NCI-H2171 treated with DMSO at 0.1 percent for 48 hours (cell line): ENCODE results near the gene ZNF521.

ENCODE experiments used
- DNase-seq: peaks from one replicate; lab custom pipeline; 2025; lab: John Stamatoyannopoulos, UW

The ZNF521 gene

DNA sequence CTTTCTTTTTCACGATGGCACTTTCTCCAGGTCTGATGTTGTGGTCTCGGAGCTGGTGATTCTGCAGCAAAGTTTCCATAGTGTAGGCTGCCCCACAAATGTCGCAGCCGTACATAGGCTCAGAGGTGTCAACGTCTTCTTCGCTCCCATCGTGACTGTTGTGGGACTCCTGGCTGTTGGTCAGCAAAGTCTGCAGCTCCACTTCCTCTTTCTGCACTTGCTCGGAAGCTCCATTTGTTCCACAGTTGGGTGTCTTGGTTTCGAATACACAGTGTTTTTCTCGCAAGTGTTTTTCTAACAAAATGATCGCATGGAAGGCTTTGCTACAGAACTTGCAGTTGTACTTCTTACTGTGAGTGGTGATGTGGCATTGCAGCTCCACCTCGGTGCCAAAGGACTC, 126.8 kb downstream of the ZNF521 start:
- no peak for DNase-seq

GRCh38 chr18:25223899-25224886, 127.8 kb downstream of the ZNF521 start:
- DNase-seq, result peak; percentile 85

- peak; percentile 29 for DNase-seq
Observed at GRCh38 chr18:25223211-25223610, 128.8 kb downstream of the ZNF521 start.

DNA sequence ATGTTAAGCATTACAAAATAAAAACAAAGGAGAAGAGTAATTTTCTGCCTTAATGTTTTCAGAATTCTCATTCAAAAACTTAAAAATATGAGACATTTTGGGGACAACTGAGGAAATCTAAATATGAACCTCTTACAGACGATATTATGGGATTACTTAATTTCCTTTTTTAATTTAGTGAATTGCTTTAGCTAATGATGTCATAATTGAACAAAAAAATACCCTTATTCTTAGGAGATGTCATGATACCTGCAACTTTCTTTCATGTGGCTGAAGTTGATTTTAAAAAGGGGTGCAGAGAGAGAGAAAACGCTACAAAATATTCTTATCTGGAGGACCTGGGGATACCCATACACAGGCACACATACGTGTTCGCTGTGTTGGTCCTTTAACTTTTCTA, 129.3 kb downstream of the ZNF521 start:
- no peak for DNase-seq

GRCh38 chr18:25210622-25211021, 141.3 kb downstream of the ZNF521 start:
- no peak for DNase-seq

DNA sequence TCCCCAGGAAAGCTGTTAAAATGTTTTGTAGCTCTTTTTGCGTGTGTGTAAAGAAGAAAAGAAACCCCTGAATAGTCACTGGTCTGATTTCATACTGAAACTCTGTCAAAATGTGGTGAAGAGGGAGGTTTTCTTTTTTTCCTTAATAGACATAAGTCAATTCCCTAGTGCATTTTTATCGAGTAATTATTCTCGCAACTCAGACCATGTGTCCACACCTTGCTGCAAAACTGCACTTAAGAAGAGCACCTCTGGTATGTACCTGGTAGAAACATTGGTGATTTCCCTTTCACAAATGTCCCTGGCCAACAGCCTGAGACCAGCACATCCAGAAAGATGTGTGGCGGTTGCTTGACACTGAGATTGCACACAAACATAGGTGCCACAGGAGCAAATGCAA, 159.9 kb downstream of the ZNF521 start:
- no peak for DNase-seq

- no peak for DNase-seq
Observed at GRCh38 chr18:25190472-25190871, 161.5 kb downstream of the ZNF521 start.

GRCh38 chr18:25189391-25190185, 162.4 kb downstream of the ZNF521 start:
- no peak for DNase-seq

- DNase-seq, result no peak
Observed at GRCh38 chr18:25187521-25188192, 164.3 kb downstream of the ZNF521 start.

- DNase-seq, result no peak
Observed at GRCh38 chr18:25186871-25187270, 165.1 kb downstream of the ZNF521 start.

DNA sequence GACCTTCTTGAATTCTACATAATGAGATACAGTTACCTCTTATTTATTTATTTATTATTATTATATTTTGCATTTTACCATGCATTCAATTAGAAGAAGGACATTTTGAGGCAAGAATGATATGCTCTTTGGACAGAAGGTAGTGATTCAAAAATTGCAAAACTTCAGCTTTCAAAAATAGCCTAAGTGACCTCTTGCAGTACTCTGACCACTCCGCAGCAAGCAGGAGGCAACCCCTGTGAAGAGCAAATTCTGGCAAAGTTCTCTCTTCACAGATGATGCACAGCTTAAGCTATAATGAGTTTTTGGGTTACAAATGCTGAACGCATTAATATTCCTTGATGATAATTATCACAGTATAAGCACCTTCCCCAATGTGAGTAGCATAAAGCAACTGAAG, 170.0 kb downstream of the ZNF521 start:
- no peak for DNase-seq

GRCh38 chr18:25181581-25181980, 170.4 kb downstream of the ZNF521 start:
- DNase-seq, result no peak

DNA sequence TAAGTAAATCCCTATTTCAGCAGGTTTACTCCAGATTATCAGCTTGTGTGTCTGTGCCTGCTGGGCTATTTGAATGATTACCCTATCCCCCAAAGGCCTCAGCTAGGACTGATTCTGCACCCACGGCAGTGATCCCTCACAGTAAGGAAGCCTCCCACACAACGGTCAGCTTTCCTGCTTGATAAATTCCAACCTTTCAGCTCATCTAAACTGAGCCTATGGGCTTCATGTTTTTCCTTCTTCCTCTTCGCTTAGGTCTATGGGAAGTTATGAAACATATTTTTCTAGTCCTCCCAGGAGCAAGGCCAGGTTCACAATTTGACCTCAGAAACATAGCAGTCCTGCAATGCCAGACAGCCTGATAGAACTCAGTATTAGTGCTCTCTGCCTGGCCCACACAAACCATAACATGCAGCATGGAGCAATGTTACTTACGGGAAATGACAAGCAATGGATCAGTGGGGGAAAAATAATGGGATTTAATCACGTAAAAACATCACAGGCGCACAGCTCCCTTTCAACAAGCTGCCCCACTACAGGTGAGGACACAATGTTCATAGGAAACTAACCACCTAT, 170.9 kb downstream of the ZNF521 start:
- no peak for DNase-seq

DNA sequence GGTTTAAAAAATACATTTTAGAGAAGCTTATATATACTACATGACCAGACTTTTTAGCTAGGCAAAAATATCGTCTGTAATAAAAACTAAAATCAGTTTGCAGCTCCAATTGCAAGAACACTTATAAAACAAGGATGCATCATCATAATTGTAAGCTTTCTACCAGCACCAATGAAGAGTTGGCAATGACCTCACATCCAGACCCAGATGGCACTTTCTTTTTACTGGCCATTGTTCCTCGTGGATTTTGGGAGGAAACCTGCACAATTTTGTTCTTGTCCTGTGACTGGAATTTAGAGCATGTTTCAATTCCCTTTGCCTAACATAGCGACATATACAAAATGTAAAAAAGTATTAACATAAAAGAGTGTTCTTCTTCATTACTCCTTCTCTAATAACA, 174.3 kb downstream of the ZNF521 start:
- DNase-seq, result no peak

GRCh38 chr18:25176518-25177042, 175.4 kb downstream of the ZNF521 start:
- no peak for DNase-seq

DNA sequence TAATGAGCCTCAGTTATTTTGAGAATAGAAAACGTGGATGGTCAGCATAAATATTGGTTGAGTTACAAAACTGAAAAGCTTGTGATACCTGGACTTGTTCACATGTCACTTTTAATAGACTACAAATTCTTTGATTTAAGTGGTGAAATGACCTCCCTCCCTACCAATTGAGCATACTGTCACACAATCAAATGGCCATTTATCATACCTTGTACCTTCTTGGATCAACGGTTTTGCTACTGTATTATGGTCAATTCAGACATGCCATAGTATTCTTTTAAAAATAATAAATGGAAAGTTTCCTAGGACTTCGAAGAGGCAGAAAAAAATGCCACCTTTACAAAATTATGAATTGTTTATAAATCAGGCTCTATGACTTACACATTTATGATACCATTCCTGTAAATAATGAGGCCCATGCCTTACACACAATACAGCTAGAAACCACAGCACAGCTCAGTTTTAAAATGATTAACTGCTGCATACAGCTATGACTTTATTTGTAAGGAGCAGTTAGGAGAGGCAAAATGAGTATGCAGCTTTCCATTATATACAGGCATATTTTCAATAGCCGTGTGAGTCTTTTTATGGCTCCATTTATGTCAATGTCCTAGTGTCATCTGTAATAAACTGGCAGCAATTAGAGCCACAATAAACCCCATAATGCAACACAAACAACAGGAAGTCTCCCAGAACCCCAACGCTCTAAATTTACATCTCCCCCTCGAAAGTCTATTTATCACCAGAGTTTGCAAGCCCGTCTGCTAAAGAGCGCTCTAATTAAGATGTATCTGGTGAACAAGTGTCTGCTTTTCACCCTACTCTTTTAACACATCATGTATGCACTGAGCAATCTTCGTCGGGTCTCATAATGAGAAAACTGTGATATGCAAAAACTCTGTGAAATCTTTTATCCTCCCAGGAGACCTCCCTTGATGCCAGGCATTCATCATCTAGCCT, 176.1 kb downstream of the ZNF521 start:
- no peak for DNase-seq

DNA sequence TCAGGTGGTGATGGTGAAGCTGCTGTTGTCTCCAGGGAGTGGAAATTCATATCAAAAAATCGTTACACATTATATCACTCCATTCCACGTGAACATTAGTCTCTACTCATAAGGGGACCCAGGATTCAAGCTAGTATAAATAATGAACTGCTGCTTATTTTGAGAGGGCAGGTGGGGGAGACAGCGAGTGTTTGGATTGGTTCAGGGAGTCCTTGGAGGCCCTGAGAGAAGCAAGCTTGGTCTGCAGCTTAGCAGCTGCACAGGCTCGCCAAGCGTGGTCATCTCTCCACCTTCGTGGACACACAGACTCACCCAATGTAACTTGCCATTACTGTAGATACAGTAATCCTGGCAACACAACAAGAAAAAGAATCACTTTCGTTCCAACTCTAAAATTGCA, 177.6 kb downstream of the ZNF521 start:
- DNase-seq, result peak; percentile 6

DNA sequence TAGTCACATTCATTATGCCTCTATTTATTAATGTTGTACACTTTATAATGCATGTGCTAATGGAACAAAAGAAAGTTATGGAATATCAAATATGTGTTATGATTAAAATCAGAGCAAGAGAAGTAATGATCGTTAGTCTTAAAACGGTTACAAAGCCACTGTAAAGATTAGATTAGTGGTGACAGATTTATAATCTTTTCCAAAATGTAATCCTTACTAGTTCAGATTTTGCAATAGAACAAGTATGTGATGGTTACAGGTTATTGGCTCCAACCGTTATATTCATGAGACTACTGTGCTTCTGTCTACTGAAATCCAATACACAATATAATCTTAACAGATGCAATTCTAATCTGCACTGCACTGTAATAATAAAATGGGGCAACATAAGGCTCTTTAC, 180.6 kb downstream of the ZNF521 start:
- peak; percentile 45 for DNase-seq

- DNase-seq, result no peak
Observed at GRCh38 chr18:25170402-25170801, 181.6 kb downstream of the ZNF521 start.

- DNase-seq, result no peak
Observed at GRCh38 chr18:25169701-25170100, 182.3 kb downstream of the ZNF521 start.
